GM19193 (cell line): Measurements from ENCODE around the gene ZNF555.

ENCODE experiments used
- POLR2A ChIP-seq: IDR thresholded peaks from 4 replicates; pipeline ENCODE4 v1.6.1; 2011; ENCODE audit not compliant: insufficient read depth, insufficient read length; ENCODE audit errors: extremely low read depth

The ZNF555 gene

DNA sequence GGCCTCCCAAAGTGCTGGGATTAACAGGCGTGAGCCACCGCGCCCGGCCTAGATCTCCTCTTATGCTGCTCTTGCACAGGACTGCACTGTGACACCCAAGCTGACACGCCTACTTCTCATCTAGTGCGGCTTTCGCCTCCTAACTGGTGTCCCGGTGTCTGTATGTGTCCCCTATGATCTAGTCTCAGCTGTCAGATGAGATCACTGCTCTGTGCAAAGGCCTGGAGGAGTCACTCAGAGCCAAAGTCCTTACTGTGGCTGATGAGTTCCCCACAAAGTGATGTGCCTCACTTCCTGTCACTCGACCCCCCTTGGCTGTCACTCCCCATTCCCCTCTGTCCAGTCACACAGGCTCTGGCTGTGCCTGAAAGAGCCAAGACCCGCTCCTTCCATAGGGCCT is 28.3 kb downstream of the ZNF555 start:
- no peak for TF ChIP-seq POLR2A

- no peak for TF ChIP-seq POLR2A
Observed at GRCh38 chr19:2877398-2878331, 36.4 kb downstream of the ZNF555 start.

DNA sequence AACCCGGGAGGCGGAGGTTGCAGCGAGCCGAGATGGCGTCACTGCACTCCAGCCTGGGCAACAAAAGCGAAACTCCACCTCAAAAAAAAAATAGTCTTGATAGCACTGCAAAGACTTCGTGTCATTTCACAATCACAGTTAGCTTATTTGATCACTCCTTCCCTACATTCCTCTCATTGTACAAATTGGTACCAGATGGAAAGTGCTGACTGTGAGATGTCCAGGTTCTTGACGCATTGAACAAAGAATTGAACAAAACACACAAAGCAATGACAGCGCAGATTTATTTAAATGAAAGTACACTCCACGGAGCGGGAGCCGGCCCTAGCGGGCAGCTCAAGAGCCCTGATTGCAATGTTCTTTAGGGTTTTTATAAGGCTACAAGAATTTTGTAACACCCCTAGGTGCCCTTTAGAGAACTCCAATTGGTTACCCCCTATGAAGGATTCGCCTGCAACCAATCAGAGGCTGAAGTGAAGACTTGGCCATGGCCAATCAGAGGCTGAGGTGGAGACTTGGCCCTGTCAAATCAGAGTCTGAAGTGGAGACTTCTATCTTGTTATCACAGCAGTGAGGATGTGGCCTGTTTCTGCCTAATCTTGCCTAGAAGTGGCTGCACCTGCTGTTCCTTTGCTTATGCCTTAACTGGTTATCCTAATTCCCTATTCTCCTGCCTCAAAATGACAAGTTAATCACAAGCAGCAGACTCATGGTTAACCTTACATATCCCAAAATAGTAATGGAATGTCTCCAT is 42.6 kb downstream of the ZNF555 start:
- TF ChIP-seq POLR2A: no peak

DNA sequence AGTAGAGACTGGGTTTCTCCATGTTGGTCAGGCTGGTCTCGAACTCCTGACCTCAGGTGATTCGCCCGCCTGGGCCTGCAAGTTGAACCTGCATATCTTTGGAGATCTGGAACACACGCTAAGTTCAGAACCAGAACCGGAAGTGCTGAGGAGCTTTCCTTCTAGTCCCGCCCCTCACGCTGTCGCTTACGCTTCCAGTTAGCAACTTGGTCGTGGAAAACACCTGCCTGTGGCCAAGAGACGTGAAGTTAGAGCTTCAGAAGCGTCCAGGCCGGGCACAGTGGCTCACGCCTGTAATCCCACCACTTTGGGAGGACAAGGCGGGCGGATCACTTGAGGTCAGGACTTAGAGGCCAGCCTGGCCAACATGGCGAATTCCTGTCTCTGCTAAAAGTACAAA is 44.5 kb downstream of the ZNF555 start:
- TF ChIP-seq POLR2A: no peak

GRCh38 chr19:2887391-2887914 is 46.2 kb downstream of the ZNF555 start:
- TF ChIP-seq POLR2A: no peak

DNA sequence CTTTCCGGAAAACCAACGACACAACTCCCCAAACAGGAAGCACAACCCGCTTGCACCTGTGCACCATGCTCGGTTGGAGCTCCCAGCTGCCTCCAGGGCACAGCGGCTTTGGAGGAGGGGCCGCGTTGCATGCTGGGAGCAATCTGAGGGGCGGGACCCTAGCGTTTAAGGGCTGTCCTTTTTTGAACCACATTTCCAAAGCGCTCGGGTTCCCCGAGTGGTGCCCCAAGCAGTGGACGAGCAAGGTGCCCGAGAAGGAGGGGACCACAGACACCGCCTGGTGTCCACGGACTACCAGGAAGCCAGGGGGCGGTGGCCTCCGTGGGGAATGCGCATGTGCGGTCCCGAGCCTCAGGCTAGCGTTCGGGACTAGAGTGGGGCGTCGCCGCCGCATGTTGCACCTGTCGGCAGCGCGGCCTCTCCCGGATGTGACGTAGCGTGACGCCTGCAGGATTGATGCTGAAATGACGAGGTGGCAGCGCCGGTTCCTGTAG is 47.5 kb downstream of the ZNF555 start:
- no peak for TF ChIP-seq POLR2A

DNA sequence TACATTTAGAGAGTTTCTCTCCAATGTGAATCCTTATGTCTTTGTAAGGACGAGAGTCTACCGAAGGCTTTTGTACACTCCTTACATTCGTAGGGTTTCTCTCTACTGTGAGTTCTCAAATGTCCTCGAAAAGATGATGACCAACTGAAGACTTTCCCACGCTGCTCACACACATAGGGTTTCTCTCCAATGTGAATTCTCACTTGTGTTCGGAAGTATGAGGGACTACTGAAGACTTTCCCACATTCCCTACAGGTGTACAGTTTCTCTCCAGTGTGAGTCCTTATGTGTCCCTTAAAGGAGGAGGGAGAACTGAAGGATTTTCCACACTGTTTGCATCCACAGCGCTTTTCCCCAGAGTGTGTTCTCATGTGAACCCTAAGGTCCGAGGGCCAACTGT is 55.4 kb downstream of the ZNF555 start:
- no peak for TF ChIP-seq POLR2A

DNA sequence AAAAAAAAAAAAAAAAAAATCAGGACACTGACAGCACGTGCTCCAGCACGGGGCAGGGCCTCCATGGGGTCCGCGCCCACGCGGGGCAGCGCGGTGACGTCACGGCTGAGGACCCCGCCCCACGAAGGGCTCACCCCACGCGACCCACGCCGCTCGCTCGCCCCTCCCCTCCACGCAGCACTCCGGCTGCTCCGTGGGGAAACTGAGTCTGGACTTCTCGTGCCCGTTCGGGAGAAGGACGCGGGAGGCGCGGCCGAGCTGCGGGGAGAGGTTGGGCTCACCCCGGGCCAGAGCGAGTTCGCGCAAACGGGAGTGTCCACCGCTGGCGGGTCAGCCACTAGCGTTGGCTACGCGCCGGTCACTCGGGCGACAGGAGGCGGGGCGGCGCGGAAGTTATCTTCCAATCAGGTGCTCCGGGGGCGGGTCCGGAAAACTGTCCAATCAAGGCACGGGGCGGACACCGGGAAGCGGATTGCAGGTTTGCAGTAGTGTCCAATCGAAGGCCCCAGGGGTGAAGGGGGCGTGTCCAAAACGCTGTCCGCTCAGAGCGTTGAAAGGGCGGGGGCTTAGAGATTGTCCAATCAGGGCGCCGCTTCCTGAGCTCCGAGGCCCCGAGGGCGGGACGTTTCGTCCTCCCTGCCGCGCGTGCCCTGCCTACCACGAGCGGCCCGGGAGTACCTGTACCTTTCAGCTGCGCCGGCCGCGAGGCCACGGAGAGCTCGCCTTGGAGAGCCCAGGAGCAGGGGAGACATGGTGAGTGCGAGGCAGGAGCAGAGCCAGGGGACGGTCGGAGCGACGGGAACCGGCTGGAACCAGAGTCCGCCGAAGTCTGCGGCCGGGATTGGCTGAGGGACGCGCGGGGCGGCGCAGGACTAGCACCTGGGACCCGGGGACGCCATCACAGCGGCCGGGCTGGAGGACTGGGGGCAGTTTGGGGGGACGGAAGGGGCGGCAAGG is 59.3 kb downstream of the ZNF555 start, which contains the start of gene ZNF57:
Gene ZNF57, plus strand, starts transcription at position 633 of the 957 bp plus-strand sequence. Its CDS starts 118 bp downstream, at position 751.
- peak; percentile 59 for TF ChIP-seq POLR2A

GRCh38 chr19:2902590-2903218 is 61.4 kb downstream of the ZNF555 start:
- TF ChIP-seq POLR2A: no peak

DNA sequence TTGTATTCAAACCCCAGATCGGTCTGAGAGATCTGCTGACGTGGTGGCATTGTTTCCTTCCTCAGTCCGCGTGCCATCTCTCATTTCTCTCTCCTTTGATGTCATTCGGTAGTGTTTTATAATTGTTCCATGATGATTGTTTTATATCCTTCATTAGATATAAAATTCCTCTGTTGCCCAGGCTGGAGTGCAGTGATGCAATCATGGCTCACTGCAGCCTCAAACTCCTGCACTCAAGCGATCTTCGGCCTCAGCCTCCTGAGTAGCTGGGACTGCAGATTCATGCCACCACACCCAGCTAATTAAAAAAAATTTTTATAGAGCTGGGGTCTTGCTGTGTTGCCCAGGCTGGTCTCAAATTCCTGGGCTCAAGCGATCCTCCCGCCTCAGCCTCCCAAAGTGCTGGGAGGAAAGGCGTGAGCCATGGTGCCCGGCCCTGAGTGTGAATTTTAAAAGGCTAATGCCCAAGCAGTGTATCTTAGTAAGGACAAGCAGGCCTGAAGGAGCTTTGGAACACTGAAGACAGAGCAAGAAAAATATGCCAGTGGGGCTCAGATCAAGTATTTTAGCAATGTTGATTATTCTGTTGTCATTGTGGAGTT is 64.7 kb downstream of the ZNF555 start:
- TF ChIP-seq POLR2A: no peak

DNA sequence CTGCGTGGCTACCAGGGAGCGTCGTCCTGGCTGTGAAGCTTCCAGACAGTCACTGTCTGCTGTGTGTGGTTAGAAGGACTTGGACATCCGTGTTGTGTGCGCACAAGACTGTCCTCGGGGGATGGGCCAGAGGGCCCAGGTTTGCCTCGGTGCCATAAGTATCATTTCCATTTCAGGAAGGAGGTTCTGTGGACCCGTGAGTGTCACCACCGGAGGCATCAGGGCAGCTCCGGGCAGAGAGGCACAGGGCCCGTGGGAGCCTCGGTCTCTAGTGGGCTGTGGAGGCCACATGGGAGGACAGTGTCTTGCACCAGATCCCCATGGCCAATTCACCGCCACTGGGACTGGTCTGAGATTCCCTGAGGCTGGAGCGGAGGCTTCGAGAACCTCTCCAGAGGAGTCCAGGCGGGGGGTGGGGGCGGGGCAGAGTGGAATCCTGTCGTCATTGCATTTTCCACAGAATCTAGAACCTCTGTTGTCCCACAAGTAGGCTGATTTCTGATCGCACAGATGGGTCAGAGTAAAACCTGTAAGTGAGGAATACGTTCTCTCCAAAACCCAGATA is 65.4 kb downstream of the ZNF555 start:
- TF ChIP-seq POLR2A: no peak
